Glomerular visceral epithelial cell (primary cell): ENCODE data around the gene ZMAT5.

Experiments used
- DNase-seq: peaks from one replicate; pipeline ENCODE4 v3.0.0-alpha.2; 2016; ENCODE audit errors: extremely low spot score

The ZMAT5 gene

DNA sequence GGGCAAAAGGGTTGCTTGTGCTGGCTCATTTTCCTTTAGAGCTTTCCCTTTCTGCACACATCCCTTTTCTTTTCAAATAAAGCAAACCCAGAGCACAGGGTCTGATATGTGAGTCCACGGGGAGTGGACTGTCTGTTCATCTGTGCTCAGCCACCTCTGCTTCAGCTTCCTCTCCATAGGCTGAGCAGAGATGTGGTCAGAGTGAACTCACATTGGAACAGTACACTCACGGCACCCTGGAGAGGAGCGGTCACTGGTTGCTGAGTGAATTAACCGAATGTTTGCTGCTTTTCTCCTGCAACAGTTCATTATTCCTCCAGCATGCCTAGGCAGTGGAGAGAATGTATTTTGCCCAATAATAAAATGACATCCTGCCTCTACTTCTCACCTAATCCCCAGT, 83.3 kb downstream of the ZMAT5 start:
- DNase-seq, result no peak
